NK-92 treated with Interleukin-12 subunit alpha and Interleukin-12 subunit beta, amount 100 ng/mL, for 24 hours (cell line): Measurements from ENCODE around the gene TXNRD2.
"Not testable (repeated sequence)": the region's sequence is repeated elsewhere in the genome, so short reads cannot be mapped to it uniquely, and the experiment has no call there.

Experiments
- DNase-seq: peaks from one replicate; lab custom pipeline; 2025; lab: John Stamatoyannopoulos, UW

Gene TXNRD2

DNA sequence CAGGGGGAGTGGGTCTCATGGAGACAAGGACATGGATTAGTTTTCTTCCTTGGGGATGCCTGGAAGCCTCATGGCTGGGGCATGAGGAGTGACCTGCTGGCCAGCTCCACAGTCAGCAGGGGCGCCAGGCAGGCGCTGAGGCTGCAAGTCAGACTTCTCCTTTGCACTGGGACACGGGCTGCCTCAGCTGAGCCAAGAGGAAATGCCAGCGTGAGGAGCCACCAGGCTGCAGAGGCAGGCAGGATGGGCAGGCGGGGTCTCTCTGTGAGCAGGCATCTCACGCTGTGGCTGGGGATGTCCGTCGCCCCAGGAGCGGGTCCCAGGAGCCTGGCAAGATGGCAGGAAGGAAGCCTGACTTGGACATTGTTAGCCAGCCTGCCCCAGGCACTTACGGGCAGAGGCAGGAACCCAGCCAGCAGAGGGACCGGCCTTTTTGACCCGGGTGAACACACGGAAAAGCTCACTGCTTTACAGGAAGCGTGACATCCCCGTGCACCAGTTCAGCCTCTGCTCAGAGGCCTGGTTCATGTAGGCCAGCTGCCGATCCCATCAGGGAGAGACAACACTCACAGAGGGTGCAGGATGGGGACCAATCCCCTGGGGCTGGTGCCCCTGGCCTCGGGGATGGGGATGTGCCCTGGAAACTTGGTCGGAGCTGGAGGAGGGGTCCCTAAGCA lies 97.1 kb downstream of the TXNRD2 start:
- no peak for DNase-seq

DNA sequence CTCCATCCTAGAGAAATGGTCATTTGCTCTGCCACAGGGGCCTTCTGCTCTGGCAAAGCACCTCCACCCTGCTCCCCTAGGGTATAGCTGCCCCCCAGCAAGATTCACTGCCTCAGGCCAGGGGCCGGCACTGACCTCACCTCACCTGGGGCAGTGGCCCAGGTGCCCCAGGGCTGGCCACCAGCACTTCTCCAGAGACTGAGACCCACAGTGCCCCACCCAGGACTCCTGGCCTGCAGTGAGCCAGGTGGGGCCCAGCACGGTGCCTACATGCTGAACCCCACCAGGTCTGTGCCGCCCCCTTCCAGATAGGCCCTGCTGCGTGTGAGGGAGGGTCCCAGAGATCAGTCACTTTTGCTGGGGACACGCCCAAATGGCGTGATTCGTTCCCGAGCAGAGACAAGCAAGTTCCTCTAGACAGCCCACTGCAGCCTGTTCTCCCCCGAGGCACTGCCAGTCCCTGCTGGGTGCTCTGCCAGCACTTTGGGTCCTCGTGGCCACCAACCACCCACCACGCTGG lies 97.7 kb downstream of the TXNRD2 start:
- no peak for DNase-seq

DNA sequence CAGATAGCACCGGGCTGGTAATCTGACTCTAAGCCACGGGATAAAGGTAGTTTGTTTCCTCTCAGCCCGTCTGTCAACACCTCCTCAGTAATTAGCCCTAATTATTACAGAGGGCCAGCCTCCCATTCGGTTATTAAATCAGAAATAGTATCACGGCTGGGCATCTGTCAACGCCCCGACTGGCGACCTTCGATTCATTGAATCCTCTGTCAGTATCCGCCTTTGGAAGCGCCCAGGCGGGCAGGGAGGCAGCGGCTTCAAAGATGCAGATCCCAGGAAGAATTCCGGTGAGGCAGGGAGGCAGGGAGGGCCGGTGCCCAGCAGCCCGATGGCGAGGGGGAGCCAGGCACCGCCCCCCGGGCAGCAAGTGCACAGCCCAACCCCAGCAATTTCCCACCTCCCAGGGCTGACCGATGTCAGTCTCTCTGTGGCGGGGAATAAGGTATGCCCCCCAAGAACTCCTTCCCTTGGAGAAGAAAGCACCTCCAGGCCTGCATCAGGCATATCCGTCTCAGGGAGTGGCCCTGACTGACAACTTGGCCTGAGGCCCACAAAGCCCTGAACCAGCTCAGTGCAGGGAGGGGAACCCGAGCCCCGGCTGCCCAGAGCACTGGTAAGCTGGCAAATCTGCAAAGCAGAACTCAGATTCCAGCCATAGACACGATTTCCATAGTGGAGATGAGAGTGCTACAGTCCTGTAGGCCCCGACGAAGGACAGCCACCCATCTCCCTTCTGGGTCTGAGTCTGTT lies 98.3 kb downstream of the TXNRD2 start:
- no peak for DNase-seq

GRCh38 chr22:19842393-19843106 lies 99.1 kb downstream of the TXNRD2 start:
- DNase-seq = no peak

DNA sequence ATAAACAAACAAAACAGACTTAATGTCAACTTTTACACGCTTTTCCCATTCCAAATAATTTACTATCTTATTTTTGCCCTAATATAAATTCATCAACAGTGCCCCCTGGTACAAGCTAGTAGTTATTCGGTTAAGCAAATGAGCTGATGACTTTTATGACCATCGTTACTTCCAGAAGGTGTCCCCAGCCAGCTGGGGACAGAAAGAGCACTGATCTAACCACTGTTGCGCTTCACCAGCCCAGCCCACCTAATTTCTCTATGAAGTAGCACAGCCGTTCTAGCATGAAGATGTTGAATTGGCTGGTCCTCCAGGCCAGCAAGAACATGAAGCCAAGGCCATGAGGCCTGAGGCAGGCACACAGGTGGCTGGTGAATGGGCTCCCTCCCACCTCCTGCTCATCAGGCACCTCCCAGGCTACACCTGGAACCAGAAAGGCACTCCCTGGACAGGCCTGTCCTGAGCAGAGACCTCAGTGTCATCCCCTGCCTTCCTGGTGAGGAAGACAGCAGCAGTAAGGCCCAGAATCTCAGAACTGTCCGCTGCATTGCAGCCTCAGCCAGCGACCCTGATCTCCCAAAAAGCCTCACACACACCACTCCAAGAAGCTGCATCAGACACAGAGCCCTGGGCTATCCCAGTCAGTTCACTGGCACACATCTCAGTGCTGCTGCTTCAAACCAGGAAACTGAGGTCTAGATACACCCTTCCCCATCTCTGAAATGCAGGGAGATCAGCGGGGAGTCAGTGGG lies 99.8 kb downstream of the TXNRD2 start:
- DNase-seq = no peak

DNA sequence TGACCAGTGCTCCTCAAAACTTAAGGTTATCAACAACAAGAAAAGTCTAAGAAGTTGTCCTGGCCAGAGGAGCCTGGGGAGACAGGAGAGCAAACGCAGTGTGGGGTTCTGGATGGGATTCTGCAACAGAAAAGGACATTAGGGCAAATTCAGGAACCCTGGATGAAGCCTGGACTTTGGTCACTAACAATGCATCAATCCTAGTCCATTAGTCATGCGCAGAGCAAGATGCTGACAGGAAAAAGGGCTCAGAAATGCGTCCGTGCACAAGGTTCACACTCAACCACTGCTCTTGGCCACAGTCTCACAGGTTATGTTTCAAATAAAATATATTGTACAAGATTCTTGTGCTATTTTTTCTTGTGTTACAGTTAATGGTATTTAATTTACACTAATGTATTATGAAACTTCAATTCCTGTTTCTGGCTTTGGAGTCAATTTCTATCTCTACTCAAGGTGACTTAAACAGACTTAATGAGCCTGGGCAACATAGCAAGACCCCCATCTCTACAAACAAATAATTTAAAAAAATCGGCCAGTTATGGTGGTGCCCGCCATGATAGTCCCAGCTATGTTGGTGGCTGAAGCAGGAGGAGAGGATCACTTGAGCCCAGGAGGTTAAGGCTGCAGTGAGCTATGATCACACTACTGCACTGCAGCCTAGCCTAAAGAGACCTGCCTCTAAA lies 100.5 kb downstream of the TXNRD2 start:
- no peak for DNase-seq

- DNase-seq = no peak
These were observed 101.6 kb downstream of the TXNRD2 start for GRCh38 chr22:19840059-19840458.

DNA sequence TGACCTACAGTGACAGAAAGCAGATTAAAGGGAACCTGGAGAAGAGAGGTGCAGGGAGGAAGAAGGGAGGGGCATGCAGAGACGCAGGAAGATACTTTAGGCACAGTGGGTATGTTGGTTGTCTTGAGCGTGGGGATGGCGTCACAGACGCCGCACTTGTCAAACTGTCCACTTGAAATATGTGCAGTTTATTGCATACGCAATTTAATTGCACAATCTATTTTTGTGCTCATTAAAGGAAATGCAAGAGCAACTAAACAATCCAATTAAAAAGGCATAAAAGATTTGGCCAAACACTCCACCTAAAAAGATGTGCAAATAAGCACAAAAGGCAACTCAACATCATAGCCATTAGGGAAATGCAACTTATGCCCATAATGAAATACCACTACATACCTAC lies 103.7 kb downstream of the TXNRD2 start:
- no peak for DNase-seq

DNA sequence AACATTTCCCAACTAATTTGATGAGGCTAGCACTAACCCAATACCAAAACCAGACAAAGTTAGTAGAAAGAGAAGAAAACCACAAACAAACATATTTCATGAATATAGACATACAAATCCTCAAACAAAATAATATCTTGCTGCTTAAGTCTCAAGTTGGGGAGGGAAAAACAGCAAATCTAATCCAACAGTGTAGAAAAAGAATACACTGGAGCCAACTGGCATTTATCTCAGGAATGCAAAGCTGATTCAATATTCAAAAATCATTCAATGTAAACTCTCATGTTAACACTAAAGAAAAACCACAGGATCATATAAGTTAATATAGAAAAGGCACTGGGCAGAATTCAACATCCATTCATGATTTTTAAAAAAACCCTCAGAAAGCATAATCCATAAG lies 105.1 kb downstream of the TXNRD2 start:
- DNase-seq = no peak

GRCh38 chr22:19834599-19834998 lies 107.0 kb downstream of the TXNRD2 start:
- no peak for DNase-seq

GRCh38 chr22:19833327-19833726 lies 108.3 kb downstream of the TXNRD2 start:
- DNase-seq = not testable (repeated sequence)

DNA sequence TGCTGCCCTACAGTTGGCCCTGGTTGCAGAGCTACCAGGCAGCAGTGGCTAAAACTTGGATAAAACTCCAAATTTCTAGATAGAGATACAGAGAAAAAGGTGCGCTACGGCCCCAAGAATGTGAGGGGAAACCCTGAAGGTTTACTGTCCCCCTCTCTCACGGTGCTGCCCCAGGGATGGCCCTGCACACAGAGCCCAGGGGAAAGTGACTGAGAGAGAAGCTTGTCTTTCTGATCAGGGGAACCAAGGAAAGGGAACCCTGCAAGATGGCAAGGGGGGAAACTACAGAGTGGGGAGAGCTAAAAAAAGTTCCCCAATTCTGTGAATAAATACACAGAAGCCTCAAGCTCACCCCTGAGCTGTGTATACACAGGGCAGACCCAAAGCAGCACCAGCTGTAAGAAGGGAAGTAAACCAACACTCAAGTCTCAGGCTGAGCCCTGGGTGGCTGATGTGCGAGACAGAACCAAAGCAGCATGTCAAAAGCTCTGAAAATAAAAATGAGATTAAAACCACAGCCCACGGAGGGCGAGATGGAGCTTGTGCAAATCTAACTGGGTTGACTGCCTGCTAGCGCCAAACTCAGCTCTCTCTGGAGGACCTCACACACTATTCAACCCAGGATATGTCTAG lies 109.0 kb downstream of the TXNRD2 start:
- no peak for DNase-seq

GRCh38 chr22:19831979-19832378 lies 109.6 kb downstream of the TXNRD2 start:
- not testable (repeated sequence) for DNase-seq

DNA sequence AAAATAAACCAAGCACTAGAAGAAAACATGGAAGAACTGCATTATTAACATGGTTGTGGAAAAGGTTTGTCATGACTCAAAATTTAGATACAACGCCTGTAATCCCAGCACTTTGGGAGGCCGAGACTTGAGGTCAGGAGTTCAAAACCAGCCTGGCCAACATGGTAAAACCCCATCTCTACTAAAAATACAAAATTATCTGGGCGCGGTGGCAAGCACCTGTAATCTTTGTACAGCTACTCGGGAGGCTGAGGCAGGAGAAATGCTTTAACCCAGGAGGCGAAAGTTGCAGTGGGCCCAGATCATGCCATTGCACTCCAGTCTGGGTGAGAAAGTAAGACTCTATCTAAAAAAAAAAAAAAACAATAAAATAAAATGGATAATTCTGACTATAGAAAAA lies 110.6 kb downstream of the TXNRD2 start:
- DNase-seq = no peak

DNA sequence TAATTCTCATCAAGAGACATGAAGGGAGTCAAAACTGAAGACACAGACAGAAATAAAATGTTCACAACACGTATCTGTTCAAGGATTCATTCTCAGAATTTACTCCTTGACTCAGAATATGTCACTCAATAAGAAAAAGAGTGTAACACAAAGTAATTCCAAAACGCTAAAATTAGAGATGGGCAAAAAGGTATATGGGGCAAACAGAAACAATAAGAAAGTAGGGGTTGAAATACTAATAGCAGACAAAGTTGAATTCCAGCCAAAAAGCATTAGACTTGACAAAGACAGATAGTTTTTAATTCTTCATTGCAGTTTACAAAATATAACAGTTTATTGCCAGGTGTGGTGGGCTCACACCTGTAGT lies 113.6 kb downstream of the TXNRD2 start:
- no peak for DNase-seq

GRCh38 chr22:19827341-19828034 lies 114.1 kb downstream of the TXNRD2 start:
- DNase-seq = no peak

- DNase-seq = no peak
These were observed 115.0 kb downstream of the TXNRD2 start for GRCh38 chr22:19826619-19826950.

DNA sequence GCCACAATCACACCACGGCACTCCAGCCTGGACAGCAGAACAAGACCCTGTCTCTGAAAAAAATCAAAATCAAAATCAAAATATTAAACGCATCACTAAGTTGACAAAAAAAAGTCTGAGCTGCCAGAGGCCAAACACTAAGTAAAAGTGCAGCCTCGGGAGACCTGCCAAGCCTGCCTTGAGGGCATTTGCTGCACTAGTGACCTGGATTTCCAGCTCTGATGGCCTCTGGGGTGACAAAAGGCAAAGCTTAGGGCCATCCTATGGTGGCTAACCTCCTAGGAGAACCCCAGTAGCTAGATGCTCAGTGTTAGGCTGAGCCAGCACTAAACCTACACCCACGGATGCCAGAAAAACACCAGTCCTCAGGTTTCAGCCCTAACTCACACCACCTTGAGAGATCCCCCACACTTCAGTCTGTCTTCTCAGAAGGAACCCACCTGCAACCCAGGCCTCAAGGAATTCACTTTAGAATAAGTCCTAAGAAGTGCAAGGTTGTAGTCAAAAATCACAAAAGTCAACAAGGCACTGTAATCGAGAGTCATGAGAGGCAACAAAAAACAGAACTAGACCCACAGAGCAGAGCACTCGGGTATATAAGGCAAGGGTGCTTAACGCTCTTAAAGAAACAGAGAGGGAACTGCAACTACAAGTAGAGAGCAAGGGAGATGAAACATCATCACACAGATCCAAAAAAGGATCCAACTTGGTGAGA lies 115.6 kb downstream of the TXNRD2 start:
- no peak for DNase-seq
